ENCODE data around the gene NUDT9. TPM values are rescaled to one million over a fixed set of nuclear protein-coding genes. Genes with fewer than 3 reads are reported as not detected.

Gene NUDT9
- total RNA-seq (2022), result 17.6 and 22.5 TPM in 2 replicates
- Bru-seq, nascent RNA, result percentile 72 among the genes with signal in this experiment
- percentile 66 among the genes with signal in this experiment for BruChase-seq, experiment 1, labeled RNA remaining after a 6-hour chase
- BruChase-seq, experiment 2, labeled RNA remaining after a 2-hour chase, result percentile 67 among the genes with signal in this experiment
- long read RNA-seq, transcript NUDT9-203 (8 exons, 2,458 nt), result minor isoform, 5 of 48 reads
- long read RNA-seq, transcript NUDT9-201 (8 exons, 1,701 nt), result major isoform, 32 of 48 reads
- long read RNA-seq, partial matches to known transcripts, result 2 of 48 reads
- long read RNA-seq, other reads (novel, unspliced or antisense), result 9 of 48 reads

GRCh38 chr4:87422104-87423052, at the start of gene NUDT9:
TSS of gene NUDT9 (plus strand) at chr4:87422573. CDS start at chr4:87422906, 333 bp downstream.
- H3K36me3 Mint-ChIP-seq (ENCODE audit: insufficient read depth, unreplicated experiment), result peaks cover 7% of the 10 kb centered on the region
- no peak for TF ChIP-seq CTCF (IDR thresholded peaks at IDR 0.05; ENCODE audit: unreplicated experiment)
- peak; percentile 94 for DNase-seq (ENCODE audit: unreplicated experiment)
- H3K27me3 Mint-ChIP-seq (ENCODE audit: insufficient read depth, unreplicated experiment), result no peaks in the 10 kb centered on the region
- H3K4me1 Mint-ChIP-seq (ENCODE audit: insufficient read depth, unreplicated experiment), result peaks cover 9% of the 10 kb centered on the region
- peak within 1 kb of the TSS; percentile 98 for H3K4me3 Mint-ChIP-seq (ENCODE audit: unreplicated experiment)
- intact Hi-C loops (cut with micrococcal nuclease), result loop anchor here (1.0 to 5.0 kb wide), 2 partner anchors 31 to 65 kb away; partner anchors contain the start of gene HSD17B11
- ChIA-PET POLR2A (interaction anchor here (0.6 to 3.5 kb wide), 27 partner anchors 8 to 1635 kb away, joined by 3 to 54 read pairs (median 5); partner anchors contain the start of gene HSD17B11), CTCF (interaction anchor here (0.5 to 1.4 kb wide), 8 partner anchors 40 to 1802 kb away, joined by 3 to 5 read pairs (median 4); no protein-coding TSS in a partner anchor)
- H3K9me3 Mint-ChIP-seq (ENCODE audit: unreplicated experiment), result no peaks in the 10 kb centered on the region
- BruUV-seq (replicated peaks), result TSS peak; percentile 95
- H3K27ac Mint-ChIP-seq (ENCODE audit: low read depth, unreplicated experiment), result peak within 1 kb of the TSS; percentile 100

GRCh38 chr4:87375719-87376291, 46.6 kb upstream of the NUDT9 start:
- ChIA-PET CTCF (interaction anchor here (0.7 to 6.7 kb wide), 34 partner anchors 9 to 472 kb away, joined by 3 to 49 read pairs (median 4); partner anchors contain the start of gene HSD17B11), POLR2A (interaction anchor here (0.8 to 1.6 kb wide), 10 partner anchors 12 to 477 kb away, joined by 3 to 5 read pairs (median 3); partner anchors contain the start of genes HSD17B11 and NUDT9)
- intact Hi-C loops (cut with micrococcal nuclease), result loop anchor here (1.0 to 2.0 kb wide), 4 partner anchors 49 to 463 kb away; no protein-coding TSS in a partner anchor
- BruUV-seq (replicated peaks), result no TSS peak
- Mint-ChIP-seq H3K27me3 (ENCODE audit: insufficient read depth, unreplicated experiment) (no peaks in the 10 kb centered on the region), H3K27ac (ENCODE audit: low read depth, unreplicated experiment) (peak overlapping the region; percentile 23), H3K4me1 (ENCODE audit: insufficient read depth, unreplicated experiment) (no peaks in the 10 kb centered on the region), H3K9me3 (ENCODE audit: unreplicated experiment) (no peaks in the 10 kb centered on the region), H3K36me3 (ENCODE audit: insufficient read depth, unreplicated experiment) (peaks cover 14% of the 10 kb centered on the region), H3K4me3 (ENCODE audit: unreplicated experiment) (no peak overlapping the region)
- TF ChIP-seq CTCF (IDR thresholded peaks at IDR 0.05; ENCODE audit: unreplicated experiment), result peak; percentile 42
- DNase-seq (ENCODE audit: unreplicated experiment), result peak; percentile 78

GRCh38 chr4:87377816-87378215, 44.6 kb upstream of the NUDT9 start:
- Mint-ChIP-seq H3K36me3 (ENCODE audit: insufficient read depth, unreplicated experiment) (peaks cover 7% of the 10 kb centered on the region), H3K4me3 (ENCODE audit: unreplicated experiment) (no peak overlapping the region), H3K4me1 (ENCODE audit: insufficient read depth, unreplicated experiment) (no peaks in the 10 kb centered on the region), H3K27ac (ENCODE audit: low read depth, unreplicated experiment) (no peak overlapping the region), H3K27me3 (ENCODE audit: insufficient read depth, unreplicated experiment) (no peaks in the 10 kb centered on the region), H3K9me3 (ENCODE audit: unreplicated experiment) (no peaks in the 10 kb centered on the region)
- CTCF ChIA-PET, result interaction anchor here (0.6 to 5.6 kb wide), 7 partner anchors 10 to 656 kb away, joined by 3 to 43 read pairs (median 3); partner anchors contain the start of gene HSD17B11
- intact Hi-C loops (cut with micrococcal nuclease), result no loop called here
- no peak for TF ChIP-seq CTCF (IDR thresholded peaks at IDR 0.05; ENCODE audit: unreplicated experiment)
- POLR2A ChIA-PET, result interaction anchor here (1.3 kb wide), 1 partner anchor 13 kb away, joined by 4 read pairs; the partner anchor contains the start of gene HSD17B11
- DNase-seq (ENCODE audit: unreplicated experiment), result no peak
- BruUV-seq (replicated peaks), result no TSS peak
